ENCODE results near the gene MGME1.
"Not testable (repeated sequence)": the region's sequence is repeated elsewhere in the genome, so short reads cannot be mapped to it uniquely, and the experiment has no call there.

MGME1 gene

GRCh38 chr20:17941087-17941825 is 27.6 kb upstream of the MGME1 start:
- no peak for DNase-seq

- no peak for DNase-seq
These were observed 27.0 kb upstream of the MGME1 start for GRCh38 chr20:17941826-17942196.

GRCh38 chr20:17943343-17943742 is 25.5 kb upstream of the MGME1 start:
- no peak for DNase-seq

GRCh38 chr20:17944854-17945474 is 23.9 kb upstream of the MGME1 start:
- DNase-seq, result no peak

- no peak for DNase-seq
These were observed 22.8 kb upstream of the MGME1 start for GRCh38 chr20:17946040-17946439.

- no peak for DNase-seq
These were observed 22.0 kb upstream of the MGME1 start for GRCh38 chr20:17946572-17947473.

GRCh38 chr20:17947474-17947815 is 21.4 kb upstream of the MGME1 start:
- no peak for DNase-seq

GRCh38 chr20:17948442-17948841 is 20.4 kb upstream of the MGME1 start:
- DNase-seq, result no peak

GRCh38 chr20:17949899-17950298 is 18.9 kb upstream of the MGME1 start:
- DNase-seq, result no peak

GRCh38 chr20:17950670-17951069 is 18.1 kb upstream of the MGME1 start:
- DNase-seq, result no peak

GRCh38 chr20:17951323-17951722 is 17.5 kb upstream of the MGME1 start:
- no peak for DNase-seq

GRCh38 chr20:17952692-17953684 is 15.8 kb upstream of the MGME1 start:
- DNase-seq, result no peak

GRCh38 chr20:17953935-17954334 is 14.9 kb upstream of the MGME1 start:
- DNase-seq, result no peak

GRCh38 chr20:17955302-17955701 is 13.5 kb upstream of the MGME1 start:
- no peak for DNase-seq

GRCh38 chr20:17956099-17956685 is 12.6 kb upstream of the MGME1 start:
- no peak for DNase-seq

GRCh38 chr20:17957505-17958363 is 11.1 kb upstream of the MGME1 start:
- DNase-seq, result no peak

GRCh38 chr20:17958373-17959256 is 10.2 kb upstream of the MGME1 start:
- no peak for DNase-seq

GRCh38 chr20:17959257-17959627 is 9.6 kb upstream of the MGME1 start:
- no peak for DNase-seq

GRCh38 chr20:17960400-17960885 is 8.4 kb upstream of the MGME1 start:
- DNase-seq, result not testable (repeated sequence)
